GM12872 (cell line): ENCODE data around the gene STXBP4.

ENCODE experiments used
- CTCF ChIP-seq: IDR thresholded peaks from 3 replicates; pipeline ENCODE4 v1.5.1; 2011; ENCODE audit warnings: low read depth, mild to moderate bottlenecking, low read length, moderate library complexity; ENCODE audit not compliant: insufficient read depth

The STXBP4 gene

GRCh38 chr17:55212880-55213279 lies 244.3 kb downstream of the STXBP4 start:
- no peak for TF ChIP-seq CTCF

DNA sequence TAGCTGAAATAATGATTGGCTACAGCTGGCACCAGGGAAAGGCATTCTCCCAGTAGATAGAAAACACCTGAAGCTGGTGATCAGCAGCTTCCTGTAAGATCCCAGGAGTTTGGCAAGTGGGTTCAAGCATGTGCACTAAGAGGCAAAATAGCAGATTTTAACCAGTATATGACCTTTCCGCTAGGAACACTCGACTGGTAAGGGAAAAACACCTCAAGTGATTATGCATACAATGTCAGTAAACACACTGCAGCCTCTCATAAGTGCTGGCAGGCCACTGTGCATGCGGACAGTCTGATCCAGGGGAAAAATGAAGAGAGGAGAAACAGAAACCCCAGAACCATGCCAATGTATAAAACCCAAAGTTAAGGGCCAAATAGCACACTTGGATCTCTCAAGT lies 247.1 kb downstream of the STXBP4 start:
- TF ChIP-seq CTCF = no peak

GRCh38 chr17:55216888-55217287 lies 248.3 kb downstream of the STXBP4 start:
- TF ChIP-seq CTCF = no peak

- TF ChIP-seq CTCF = no peak
These were observed 250.9 kb downstream of the STXBP4 start for GRCh38 chr17:55219459-55219858.

- TF ChIP-seq CTCF = no peak
These were observed 251.4 kb downstream of the STXBP4 start for GRCh38 chr17:55219934-55220333.
